KMS-11 (cell line): ENCODE data around the gene KDM4B.

Source experiments
- H2AFZ ChIP-seq: fragments of 200-600 bp; sonication (generic); 2 replicates; pipeline ENCODE4 v1.6.1; 2016; ENCODE audit warnings: antibody characterized with exemption, mixed run types, low read depth
- H3K27ac ChIP-seq: fragments of 200-600 bp; sonication (generic); 2 replicates; pipeline ENCODE4 v1.6.1; 2016; ENCODE audit warnings: mild to moderate bottlenecking, mixed run types
- H3K27me3 ChIP-seq: fragments of 200-600 bp; sonication (generic); 2 replicates; pipeline ENCODE4 v1.6.1; 2017; ENCODE audit warnings: mild to moderate bottlenecking, low read depth, mixed run types, moderate library complexity; ENCODE audit not compliant: insufficient read depth
- H3K36me3 ChIP-seq: fragments of 200-600 bp; sonication (generic); 2 replicates; pipeline ENCODE4 v1.6.1; 2017; ENCODE audit warnings: mild to moderate bottlenecking, mixed run types; ENCODE audit not compliant: insufficient read depth
- H3K4me1 ChIP-seq: fragments of 200-600 bp; sonication (generic); 2 replicates; pipeline ENCODE4 v1.6.1; 2016; ENCODE audit warnings: mild to moderate bottlenecking, low read depth, mixed run types; ENCODE audit not compliant: poor library complexity, severe bottlenecking
- H3K4me2 ChIP-seq: fragments of 200-600 bp; sonication (generic); 2 replicates; pipeline ENCODE4 v1.7.0; 2016; ENCODE audit warnings: mild to moderate bottlenecking, mixed run types
- H3K4me3 ChIP-seq: fragments of 200-600 bp; sonication (generic); IDR thresholded peaks from 2 replicates; pipeline ENCODE4 v1.6.1; 2017; ENCODE audit warnings: low read depth, low read length, mixed read lengths; ENCODE audit not compliant: insufficient read depth
- H3K79me2 ChIP-seq: fragments of 200-600 bp; sonication (generic); 2 replicates; pipeline ENCODE4 v1.6.1; 2016; ENCODE audit warnings: low read depth, mixed run types; ENCODE audit not compliant: insufficient read depth
- H3K9ac ChIP-seq: fragments of 200-600 bp; sonication (generic); 2 replicates; pipeline ENCODE4 v1.6.1; 2016; ENCODE audit warnings: mild to moderate bottlenecking, mixed run types
- H4K20me1 ChIP-seq: fragments of 200-600 bp; sonication (generic); 2 replicates; pipeline ENCODE4 v1.6.1; 2016; ENCODE audit warnings: mild to moderate bottlenecking, mixed run types; ENCODE audit not compliant: insufficient read depth
- CTCF ChIP-seq: fragments of 200-600 bp; sonication (generic); conservative IDR thresholded peaks from 2 replicates; pipeline ENCODE4 v1.6.1; 2017; ENCODE audit warnings: low read depth, mild to moderate bottlenecking, antibody characterized with exemption, low read length, moderate library complexity, mixed read lengths

KDM4B gene

GRCh38 chr19:5114727-5115126, 145.8 kb downstream of the KDM4B start:
- H3K4me3 ChIP-seq = no peak overlapping the region
- TF ChIP-seq CTCF = no peak
- no peaks in the 10 kb centered on the region for H3K36me3 ChIP-seq
- H3K27ac ChIP-seq = no peak overlapping the region
- no peaks in the 10 kb centered on the region for H4K20me1 ChIP-seq
- H3K9ac ChIP-seq = no peak overlapping the region
- H3K79me2 ChIP-seq = no peaks in the 10 kb centered on the region
- H3K4me1 ChIP-seq = no peaks in the 10 kb centered on the region
- no peak overlapping the region for H3K4me2 ChIP-seq
- H2AFZ ChIP-seq = no peak overlapping the region
- no peaks in the 10 kb centered on the region for H3K27me3 ChIP-seq

DNA sequence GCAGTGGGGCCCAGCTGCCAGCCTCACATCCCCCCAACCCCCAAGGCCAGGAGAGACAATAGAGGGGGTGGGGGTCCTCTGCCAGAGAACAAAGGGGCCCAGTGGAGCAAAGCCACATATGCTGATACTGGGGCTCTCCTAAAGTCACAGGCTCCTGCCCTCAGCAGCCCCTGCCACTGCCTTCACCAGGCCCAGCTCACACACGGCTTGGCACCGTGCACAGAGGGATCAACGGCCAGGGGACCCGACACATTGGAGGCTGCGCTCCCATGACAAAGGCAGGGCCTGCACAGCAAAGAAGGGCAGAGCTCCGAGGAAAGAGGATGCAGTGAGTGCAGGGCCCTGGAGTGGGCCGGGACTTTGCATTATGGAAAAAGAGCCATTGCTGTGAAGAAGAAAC, 146.4 kb downstream of the KDM4B start:
- no peak for TF ChIP-seq CTCF
- Histone ChIP-seq H3K4me3 (no peak overlapping the region), H3K9ac (no peak overlapping the region), H3K4me2 (no peak overlapping the region), H3K4me1 (no peaks in the 10 kb centered on the region), H3K36me3 (no peaks in the 10 kb centered on the region), H2AFZ (no peak overlapping the region), H3K27ac (no peak overlapping the region), H3K27me3 (no peaks in the 10 kb centered on the region), H4K20me1 (no peaks in the 10 kb centered on the region), H3K79me2 (no peaks in the 10 kb centered on the region)

DNA sequence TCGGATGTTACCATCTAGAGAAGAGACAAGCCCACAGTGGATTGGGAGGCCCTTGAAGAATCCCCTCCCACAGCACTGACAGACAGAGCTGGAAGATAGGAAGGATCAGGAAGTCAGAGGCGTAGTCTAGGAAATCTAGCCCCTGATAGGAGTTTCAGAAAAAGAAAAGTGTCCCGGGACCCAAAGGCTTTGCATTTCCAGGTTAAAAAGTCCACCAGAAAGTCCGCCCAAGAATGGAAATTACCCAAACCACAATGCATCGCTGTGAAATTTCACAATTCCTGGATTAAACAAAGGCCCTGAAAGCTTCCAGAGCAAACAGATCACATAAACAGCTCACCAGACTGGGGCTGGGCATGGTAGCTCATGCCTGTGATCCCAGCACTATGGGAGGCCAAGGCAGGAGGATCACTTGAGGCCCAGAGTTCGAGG, 146.9 kb downstream of the KDM4B start:
- no peaks in the 10 kb centered on the region for H3K4me1 ChIP-seq
- H4K20me1 ChIP-seq = no peaks in the 10 kb centered on the region
- no peaks in the 10 kb centered on the region for H3K36me3 ChIP-seq
- no peak overlapping the region for H3K4me3 ChIP-seq
- no peaks in the 10 kb centered on the region for H3K27me3 ChIP-seq
- H2AFZ ChIP-seq = no peak overlapping the region
- H3K27ac ChIP-seq = no peak overlapping the region
- no peaks in the 10 kb centered on the region for H3K79me2 ChIP-seq
- H3K4me2 ChIP-seq = no peak overlapping the region
- TF ChIP-seq CTCF = no peak
- no peak overlapping the region for H3K9ac ChIP-seq

DNA sequence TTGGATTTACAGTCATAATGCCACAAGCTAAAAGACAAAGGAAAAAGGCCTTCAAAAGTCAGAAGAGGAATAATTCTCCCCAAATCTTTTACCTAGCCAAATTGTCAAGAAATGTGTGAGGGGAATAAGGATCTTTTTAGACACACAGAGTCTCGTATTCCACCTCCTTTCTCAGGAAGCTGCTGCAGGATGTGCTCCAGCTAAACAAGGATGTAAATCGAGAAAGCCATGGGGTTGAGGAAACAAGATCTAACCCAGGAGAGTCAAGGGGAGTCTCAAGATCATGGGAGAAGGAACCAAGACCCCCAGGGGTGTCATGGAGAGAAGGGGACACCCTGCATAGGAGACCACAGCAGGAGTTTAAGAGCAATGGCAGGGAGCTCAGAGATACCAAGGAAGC, 147.4 kb downstream of the KDM4B start:
- Histone ChIP-seq H3K27me3 (no peaks in the 10 kb centered on the region), H3K79me2 (no peaks in the 10 kb centered on the region), H3K36me3 (no peaks in the 10 kb centered on the region), H4K20me1 (no peaks in the 10 kb centered on the region), H3K4me2 (no peak overlapping the region), H3K4me1 (no peaks in the 10 kb centered on the region), H2AFZ (no peak overlapping the region), H3K27ac (no peak overlapping the region), H3K4me3 (no peak overlapping the region), H3K9ac (no peak overlapping the region)
- no peak for TF ChIP-seq CTCF
